ENCODE results near the gene PRDX3.

Gene PRDX3

GRCh38 chr10:119197921-119198320 is 19.3 kb upstream of the PRDX3 start:
- Histone ChIP-seq H3K27me3 (replicated peaks; ENCODE audit: control insufficient read depth, insufficient read depth, low read length) (no peaks in the 10 kb centered on the region), H3K36me3 (ENCODE audit: control insufficient read depth, insufficient read depth, low read length) (no peaks in the 10 kb centered on the region), H3K4me3 (replicated peaks; ENCODE audit: low read depth, low read length) (no peak overlapping the region)
- TF ChIP-seq CTCF (IDR thresholded peaks at IDR 0.05; ENCODE audit: insufficient read depth, low read length, poor library complexity, severe bottlenecking): no peak
- DNase-seq (ENCODE audit: extremely low read depth, insufficient read length): no peak

- Histone ChIP-seq H3K36me3 (ENCODE audit: control insufficient read depth, insufficient read depth, low read length) (no peaks in the 10 kb centered on the region), H3K27me3 (replicated peaks; ENCODE audit: control insufficient read depth, insufficient read depth, low read length) (no peaks in the 10 kb centered on the region), H3K4me3 (replicated peaks; ENCODE audit: low read depth, low read length) (no peak overlapping the region)
- no peak for DNase-seq (ENCODE audit: extremely low read depth, insufficient read length)
- TF ChIP-seq CTCF (IDR thresholded peaks at IDR 0.05; ENCODE audit: insufficient read depth, low read length, poor library complexity, severe bottlenecking): no peak
These were observed 13.3 kb upstream of the PRDX3 start for GRCh38 chr10:119191881-119192280.

GRCh38 chr10:119190954-119191785 is 12.6 kb upstream of the PRDX3 start:
- DNase-seq (ENCODE audit: extremely low read depth, insufficient read length): no peak
- TF ChIP-seq CTCF (IDR thresholded peaks at IDR 0.05; ENCODE audit: insufficient read depth, low read length, poor library complexity, severe bottlenecking): no peak
- Histone ChIP-seq H3K4me3 (replicated peaks; ENCODE audit: low read depth, low read length) (no peak overlapping the region), H3K27me3 (replicated peaks; ENCODE audit: control insufficient read depth, insufficient read depth, low read length) (no peaks in the 10 kb centered on the region), H3K36me3 (ENCODE audit: control insufficient read depth, insufficient read depth, low read length) (no peaks in the 10 kb centered on the region)

- H3K4me3 ChIP-seq (replicated peaks; ENCODE audit: low read depth, low read length): no peak overlapping the region
- no peaks in the 10 kb centered on the region for H3K36me3 ChIP-seq (ENCODE audit: control insufficient read depth, insufficient read depth, low read length)
- TF ChIP-seq CTCF (IDR thresholded peaks at IDR 0.05; ENCODE audit: insufficient read depth, low read length, poor library complexity, severe bottlenecking): no peak
- DNase-seq (ENCODE audit: extremely low read depth, insufficient read length): no peak
- H3K27me3 ChIP-seq (replicated peaks; ENCODE audit: control insufficient read depth, insufficient read depth, low read length): no peaks in the 10 kb centered on the region
These were observed 11.7 kb upstream of the PRDX3 start for GRCh38 chr10:119190353-119190752.

- TF ChIP-seq CTCF (IDR thresholded peaks at IDR 0.05; ENCODE audit: insufficient read depth, low read length, poor library complexity, severe bottlenecking): no peak
- DNase-seq (ENCODE audit: extremely low read depth, insufficient read length): no peak
These were observed 11.2 kb upstream of the PRDX3 start for GRCh38 chr10:119189811-119190282.

More at GRCh38 chr10:119189811-119190282, 11.2 kb upstream of the PRDX3 start:
- Histone ChIP-seq H3K27me3 (replicated peaks; ENCODE audit: control insufficient read depth, insufficient read depth, low read length) (no peaks in the 10 kb centered on the region), H3K36me3 (ENCODE audit: control insufficient read depth, insufficient read depth, low read length) (no peaks in the 10 kb centered on the region), H3K4me3 (replicated peaks; ENCODE audit: low read depth, low read length) (no peak overlapping the region)

Measured in GM06990 (cell line).